Measurements from ENCODE around the gene RAI2.

DNA sequence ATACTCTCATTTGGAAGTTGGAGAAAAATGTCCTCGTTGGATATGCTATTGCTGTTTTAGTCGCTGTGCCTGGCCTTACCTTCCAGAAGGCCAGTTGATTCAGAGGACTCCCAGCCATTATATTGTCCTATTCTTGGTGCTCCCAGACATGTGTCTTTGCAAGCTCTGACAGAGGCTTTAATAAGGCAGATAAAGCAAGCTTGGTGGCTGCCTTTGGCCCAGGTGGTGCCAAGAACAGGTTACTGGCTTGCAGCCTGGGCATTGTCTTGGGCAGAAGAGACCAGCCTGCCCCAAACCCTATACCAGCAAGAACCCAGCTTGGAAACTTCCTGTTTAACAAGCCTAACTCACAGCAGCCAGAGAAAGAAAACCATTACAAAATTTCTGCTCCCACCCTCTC, 16.9 kb downstream of the RAI2 start:
- TF ChIP-seq, protein P1, sequence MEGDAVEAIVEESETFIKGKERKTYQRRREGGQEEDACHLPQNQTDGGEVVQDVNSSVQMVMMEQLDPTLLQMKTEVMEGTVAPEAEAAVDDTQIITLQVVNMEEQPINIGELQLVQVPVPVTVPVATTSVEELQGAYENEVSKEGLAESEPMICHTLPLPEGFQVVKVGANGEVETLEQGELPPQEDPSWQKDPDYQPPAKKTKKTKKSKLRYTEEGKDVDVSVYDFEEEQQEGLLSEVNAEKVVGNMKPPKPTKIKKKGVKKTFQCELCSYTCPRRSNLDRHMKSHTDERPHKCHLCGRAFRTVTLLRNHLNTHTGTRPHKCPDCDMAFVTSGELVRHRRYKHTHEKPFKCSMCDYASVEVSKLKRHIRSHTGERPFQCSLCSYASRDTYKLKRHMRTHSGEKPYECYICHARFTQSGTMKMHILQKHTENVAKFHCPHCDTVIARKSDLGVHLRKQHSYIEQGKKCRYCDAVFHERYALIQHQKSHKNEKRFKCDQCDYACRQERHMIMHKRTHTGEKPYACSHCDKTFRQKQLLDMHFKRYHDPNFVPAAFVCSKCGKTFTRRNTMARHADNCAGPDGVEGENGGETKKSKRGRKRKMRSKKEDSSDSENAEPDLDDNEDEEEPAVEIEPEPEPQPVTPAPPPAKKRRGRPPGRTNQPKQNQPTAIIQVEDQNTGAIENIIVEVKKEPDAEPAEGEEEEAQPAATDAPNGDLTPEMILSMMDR (IDR thresholded peaks at IDR 0.05): no peak
- no peak for TF ChIP-seq POLR2A (IDR thresholded peaks at IDR 0.05)
